ENCODE results near the gene RPL15.

Gene RPL15

DNA sequence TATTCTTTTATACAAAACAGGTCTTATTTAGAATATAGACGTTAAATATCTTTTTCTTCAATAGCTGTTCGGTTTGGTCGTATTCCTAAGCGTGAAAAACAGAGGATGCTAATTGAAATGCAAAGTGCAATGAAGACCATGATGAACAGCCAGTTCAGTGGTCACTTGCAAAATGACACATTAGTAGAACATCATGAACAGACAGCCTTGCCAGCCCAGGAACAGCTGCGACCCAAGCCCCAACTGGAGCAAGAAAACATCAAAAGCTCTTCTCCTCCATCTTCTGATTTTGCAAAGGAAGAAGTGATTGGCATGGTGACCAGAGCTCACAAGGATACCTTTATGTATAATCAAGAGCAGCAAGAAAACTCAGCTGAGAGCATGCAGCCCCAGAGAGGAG, 45.0 kb downstream of the RPL15 start:
- TF ChIP-seq, protein P1, sequence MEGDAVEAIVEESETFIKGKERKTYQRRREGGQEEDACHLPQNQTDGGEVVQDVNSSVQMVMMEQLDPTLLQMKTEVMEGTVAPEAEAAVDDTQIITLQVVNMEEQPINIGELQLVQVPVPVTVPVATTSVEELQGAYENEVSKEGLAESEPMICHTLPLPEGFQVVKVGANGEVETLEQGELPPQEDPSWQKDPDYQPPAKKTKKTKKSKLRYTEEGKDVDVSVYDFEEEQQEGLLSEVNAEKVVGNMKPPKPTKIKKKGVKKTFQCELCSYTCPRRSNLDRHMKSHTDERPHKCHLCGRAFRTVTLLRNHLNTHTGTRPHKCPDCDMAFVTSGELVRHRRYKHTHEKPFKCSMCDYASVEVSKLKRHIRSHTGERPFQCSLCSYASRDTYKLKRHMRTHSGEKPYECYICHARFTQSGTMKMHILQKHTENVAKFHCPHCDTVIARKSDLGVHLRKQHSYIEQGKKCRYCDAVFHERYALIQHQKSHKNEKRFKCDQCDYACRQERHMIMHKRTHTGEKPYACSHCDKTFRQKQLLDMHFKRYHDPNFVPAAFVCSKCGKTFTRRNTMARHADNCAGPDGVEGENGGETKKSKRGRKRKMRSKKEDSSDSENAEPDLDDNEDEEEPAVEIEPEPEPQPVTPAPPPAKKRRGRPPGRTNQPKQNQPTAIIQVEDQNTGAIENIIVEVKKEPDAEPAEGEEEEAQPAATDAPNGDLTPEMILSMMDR (IDR thresholded peaks at IDR 0.05): no peak

DNA sequence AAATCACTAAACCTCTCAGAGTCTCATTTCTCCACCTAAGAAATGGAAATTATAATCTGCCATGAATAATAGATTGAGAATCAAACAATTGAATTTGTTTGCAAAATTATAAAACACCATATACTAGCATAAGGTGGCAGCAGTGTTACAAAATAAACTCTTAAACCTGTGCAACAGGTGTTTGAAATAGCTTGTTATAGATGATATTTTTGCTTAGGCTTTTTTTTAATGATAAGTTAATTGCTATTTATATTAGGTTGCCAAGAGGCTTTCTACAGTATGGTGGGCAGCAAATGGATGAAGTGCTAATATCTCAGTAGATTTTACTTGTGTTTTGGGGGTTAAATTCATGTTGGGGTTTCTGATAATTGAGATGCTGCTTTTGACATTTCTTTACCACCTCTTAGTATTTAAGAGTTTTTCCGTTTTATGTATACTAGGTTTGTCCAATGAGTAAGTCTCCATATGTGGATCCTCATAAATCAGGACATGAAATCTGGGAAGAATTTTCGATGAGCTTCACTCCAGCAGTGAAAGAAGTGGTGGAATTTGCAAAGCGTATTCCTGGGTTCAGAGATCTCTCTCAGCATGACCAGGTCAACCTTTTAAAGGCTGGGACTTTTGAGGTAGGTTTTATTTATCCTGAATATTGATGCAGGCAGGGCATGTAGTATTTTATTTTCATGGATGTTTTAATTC, 47.8 kb downstream of the RPL15 start:
- TF ChIP-seq, protein P1 (IDR thresholded peaks at IDR 0.05): no peak; the same call in 1 of the 2 replicates

DNA sequence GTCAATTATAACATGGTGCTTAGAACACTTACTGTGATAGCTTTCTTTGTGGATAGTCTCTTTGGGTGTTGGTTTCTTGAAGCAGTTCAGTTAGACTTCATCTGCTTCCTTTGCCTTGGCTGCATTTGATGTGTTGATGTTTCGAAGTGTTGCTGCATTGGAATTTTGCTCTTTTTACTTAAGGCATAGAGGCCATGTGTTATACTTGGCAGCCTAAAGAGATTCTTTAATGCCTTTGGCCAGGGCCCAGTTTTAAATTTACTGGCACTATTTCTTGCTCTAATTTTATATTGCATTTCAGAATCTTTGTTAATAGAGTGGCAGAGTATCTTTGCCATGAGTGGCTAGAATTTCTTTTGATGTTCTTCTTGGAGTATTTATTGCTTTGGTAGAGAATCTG, 49.4 kb downstream of the RPL15 start:
- TF ChIP-seq, protein P1 (IDR thresholded peaks at IDR 0.05): no peak

DNA sequence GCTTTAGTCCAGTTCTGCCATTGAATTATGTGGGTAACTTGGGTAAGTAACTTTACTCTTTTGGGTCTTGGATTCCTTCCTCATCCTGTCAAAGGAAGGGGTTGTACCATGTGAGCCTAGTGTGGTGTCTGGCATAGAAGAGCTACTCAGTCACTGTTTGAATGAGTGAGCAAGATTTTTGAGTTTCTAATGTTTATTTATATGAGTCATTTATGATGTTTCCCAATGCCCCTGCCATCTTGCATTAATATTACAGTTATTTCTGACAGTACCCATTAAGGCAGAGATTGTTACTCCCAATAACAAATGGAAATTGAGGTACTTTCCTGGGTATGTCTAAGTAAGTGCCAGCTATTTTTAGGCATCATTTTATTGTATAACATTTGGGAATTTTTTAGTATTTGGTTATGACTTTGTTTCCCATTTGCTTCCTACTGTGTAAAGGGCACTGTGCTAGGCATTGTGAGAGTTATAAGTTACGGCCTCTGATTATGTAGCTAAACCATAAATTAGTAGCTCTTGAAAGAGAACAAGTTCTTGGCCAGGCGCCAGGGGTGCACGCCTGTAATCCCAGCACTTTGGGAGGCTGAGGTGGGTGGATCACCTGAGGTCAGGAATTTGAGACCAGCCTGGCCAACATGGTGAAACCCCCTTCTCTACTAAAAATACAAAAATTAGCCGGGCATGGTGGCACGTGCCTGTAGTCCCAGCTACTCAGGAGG, 51.7 kb downstream of the RPL15 start:
- TF ChIP-seq, protein P1 (IDR thresholded peaks at IDR 0.05): no peak

DNA sequence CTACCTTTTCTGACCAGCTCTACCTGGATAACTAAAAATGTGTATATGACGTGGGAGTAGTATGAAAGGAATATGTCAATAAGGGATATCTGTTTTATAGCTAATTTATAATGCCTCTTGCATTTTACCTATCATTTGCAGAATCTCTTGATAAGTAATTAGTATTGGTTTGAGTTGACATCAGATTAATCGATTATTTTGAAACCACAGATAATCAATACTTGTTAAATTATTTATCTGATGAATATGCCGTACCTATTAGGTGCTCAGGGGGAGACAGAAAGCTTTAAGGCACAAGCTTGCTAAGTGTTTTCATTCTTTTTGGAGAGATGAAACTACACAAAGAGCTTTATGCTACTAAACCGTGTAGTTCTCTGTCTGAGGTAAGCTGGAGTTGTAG, 52.5 kb downstream of the RPL15 start:
- TF ChIP-seq, protein P1 (IDR thresholded peaks at IDR 0.05): no peak

Data from LNCAP (cell line).